ENCODE data around the gene TAOK3. TPM values are rescaled to one million over a fixed set of nuclear protein-coding genes. Genes with fewer than 3 reads are reported as not detected.
"Not testable (repeated sequence)": the region's sequence is repeated elsewhere in the genome, so short reads cannot be mapped to it uniquely, and the experiment has no call there.

Gene TAOK3
- total RNA-seq, 4 donors from 2014 or later = 22.7 to 61.7 (median 38.8) TPM

- Histone ChIP-seq H3K4me1 (peaks cover 3% of the 10 kb centered on the region), H3K9me3 (no peaks in the 10 kb centered on the region), H3K27me3 (no peaks in the 10 kb centered on the region), H3K4me3 (no peak overlapping the region), H3K27ac (no peak overlapping the region), H3K36me3 (no peaks in the 10 kb centered on the region)
- no peak for DNase-seq (ENCODE audit: low spot score in 2 of 2)
- TF ChIP-seq EP300 (IDR thresholded peaks at IDR 0.05) (no peak), POLR2AphosphoS5 (IDR thresholded peaks at IDR 0.05) (no peak), POLR2A (IDR thresholded peaks at IDR 0.05) (no peak), CTCF (IDR thresholded peaks at IDR 0.05) (no peak)
- 100% methylated on average over 1 of the region's 1 CpG for WGBS
Measured at GRCh38 chr12:118317729-118318128, 55.0 kb downstream of the TAOK3 start.

GRCh38 chr12:118315821-118316220, 56.9 kb downstream of the TAOK3 start:
- no peaks in the 10 kb centered on the region for H3K27me3 ChIP-seq
- TF ChIP-seq POLR2AphosphoS5 (IDR thresholded peaks at IDR 0.05) = no peak
- TF ChIP-seq CTCF (IDR thresholded peaks at IDR 0.05) = no peak
- no peak for TF ChIP-seq EP300 (IDR thresholded peaks at IDR 0.05)
- no peak for TF ChIP-seq POLR2A (IDR thresholded peaks at IDR 0.05)
- H3K4me3 ChIP-seq = no peak overlapping the region
- no peaks in the 10 kb centered on the region for H3K36me3 ChIP-seq
- no peak overlapping the region for H3K27ac ChIP-seq
- no peaks in the 10 kb centered on the region for H3K9me3 ChIP-seq
- no peak for DNase-seq (ENCODE audit: low spot score in 2 of 2)
- peaks cover 13% of the 10 kb centered on the region for H3K4me1 ChIP-seq

GRCh38 chr12:118312578-118312977, 60.1 kb downstream of the TAOK3 start:
- H3K4me1 ChIP-seq = peaks cover 14% of the 10 kb centered on the region
- TF ChIP-seq POLR2A (IDR thresholded peaks at IDR 0.05) = no peak
- no peak for TF ChIP-seq EP300 (IDR thresholded peaks at IDR 0.05)
- TF ChIP-seq POLR2AphosphoS5 (IDR thresholded peaks at IDR 0.05) = no peak
- TF ChIP-seq CTCF (IDR thresholded peaks at IDR 0.05) = no peak
- H3K4me3 ChIP-seq = no peak overlapping the region
- no peak overlapping the region for H3K27ac ChIP-seq
- no peaks in the 10 kb centered on the region for H3K9me3 ChIP-seq
- no peaks in the 10 kb centered on the region for H3K27me3 ChIP-seq
- H3K36me3 ChIP-seq = no peaks in the 10 kb centered on the region
- WGBS = 45% methylated on average over 1 of the region's 1 CpG
- no peak for DNase-seq (ENCODE audit: low spot score in 2 of 2)

GRCh38 chr12:118311666-118312065, 61.0 kb downstream of the TAOK3 start:
- 10% methylated on average over 2 of the region's 2 CpGs for WGBS
- Histone ChIP-seq H3K36me3 (no peaks in the 10 kb centered on the region), H3K27ac (no peak overlapping the region), H3K9me3 (no peaks in the 10 kb centered on the region), H3K4me1 (peaks cover 18% of the 10 kb centered on the region), H3K27me3 (no peaks in the 10 kb centered on the region), H3K4me3 (no peak overlapping the region)
- no peak for TF ChIP-seq POLR2AphosphoS5 (IDR thresholded peaks at IDR 0.05)
- no peak for TF ChIP-seq POLR2A (IDR thresholded peaks at IDR 0.05)
- TF ChIP-seq EP300 (IDR thresholded peaks at IDR 0.05) = no peak
- no peak for TF ChIP-seq CTCF (IDR thresholded peaks at IDR 0.05)
- no peak for DNase-seq (ENCODE audit: low spot score in 2 of 2)

- Histone ChIP-seq H3K27ac (no peak overlapping the region), H3K9me3 (no peaks in the 10 kb centered on the region), H3K4me1 (peaks cover 18% of the 10 kb centered on the region), H3K36me3 (no peaks in the 10 kb centered on the region), H3K4me3 (no peak overlapping the region), H3K27me3 (no peaks in the 10 kb centered on the region)
- no peak for DNase-seq (ENCODE audit: low spot score in 2 of 2)
- TF ChIP-seq EP300 (IDR thresholded peaks at IDR 0.05) (no peak), POLR2A (IDR thresholded peaks at IDR 0.05) (no peak), POLR2AphosphoS5 (IDR thresholded peaks at IDR 0.05) (no peak), CTCF (IDR thresholded peaks at IDR 0.05) (no peak)
Measured at GRCh38 chr12:118310320-118310719, 62.4 kb downstream of the TAOK3 start.

- H3K27ac ChIP-seq; DNase-seq (ENCODE audit: low spot score in 2 of 2); H3K9me3 ChIP-seq; H3K4me3 ChIP-seq; H3K36me3 ChIP-seq; H3K27me3 ChIP-seq: not testable (repeated sequence)
- H3K4me1 ChIP-seq = peaks cover 18% of the 10 kb centered on the region
- WGBS = 53% methylated on average over 4 of the region's 4 CpGs
Measured at GRCh38 chr12:118308006-118308405, 64.7 kb downstream of the TAOK3 start.

Measured in suprapubic skin (tissue), 4 donors.